Stomach (tissue), 9 donors: ENCODE measurements around the gene AIF1. TPM values are rescaled to one million over a fixed set of nuclear protein-coding genes. Genes with fewer than 3 reads are reported as not detected.

Source experiments
- DNase-seq, 2 donors: peaks; one replicate each; pipeline versions ENCODE4 v3.0.0 to v3.0.0-alpha.2; 2013 to 2019
- H3K27ac ChIP-seq, 5 donors: fragments of 200-600 bp in 4 of 5; sonication (generic) in 4 of 5; one replicate each; pipeline ENCODE4 v1.5.1; 2013 to 2019; ENCODE audit warnings: mild to moderate bottlenecking in 1 of 5, moderate library complexity in 1 of 5
- H3K27me3 ChIP-seq, 3 donors: fragments of 200-600 bp; sonication (generic); one replicate each; pipeline ENCODE4 v1.5.1; 2017 to 2019; ENCODE audit warnings: mixed run types in 1 of 3
- H3K36me3 ChIP-seq, 4 donors: fragments of 200-600 bp; sonication (generic); 1 replicate in 3 of 4; 2 replicates in 1 of 4; pipeline ENCODE4 v1.5.1; 2016 to 2019
- H3K4me1 ChIP-seq, 4 donors: fragments of 200-600 bp; sonication (generic); one replicate each; pipeline ENCODE4 v1.5.1; 2016 to 2019
- H3K4me3 ChIP-seq, 4 donors: fragments of 200-600 bp; sonication (generic) in 3 of 4; one replicate each; pipeline ENCODE4 v1.5.1; 2016 to 2019; ENCODE audit warnings: mild to moderate bottlenecking in 1 of 4
- H3K9me3 ChIP-seq, 4 donors: fragments of 200-600 bp; sonication (generic); one replicate each; pipeline ENCODE4 v1.5.1; 2016 to 2019
- EP300 ChIP-seq: sonication (generic); formaldehyde crosslinking; IDR thresholded peaks from one replicate; pipeline ENCODE4 v1.6.1; 2017; ENCODE audit warnings: antibody characterized with exemption
- POLR2A ChIP-seq, 4 donors: fragments of 450-650 bp; IDR thresholded peaks; one replicate each; pipeline ENCODE4 v1.6.1; 2016; ENCODE audit warnings: antibody characterized with exemption in 4 of 4, control low read depth in 2 of 4, mild to moderate bottlenecking in 1 of 4, moderate library complexity in 1 of 4
- POLR2AphosphoS5 ChIP-seq, 3 donors: sonication (generic); formaldehyde crosslinking; IDR thresholded peaks; one replicate each; pipeline ENCODE4 v1.6.1; 2016; ENCODE audit warnings: antibody characterized with exemption in 3 of 3
- WGBS, 5 donors: extraction: QIAGEN DNeasy Blood & Tissue Kit in 3 of 5; methylation state at CpG; one replicate each; pipeline versions ENCODE4 v1.1.5 to v1.1.7; 2013 to 2018; 5-methylcytosine and 5-hydroxymethylcytosine counted together
- intact Hi-C: fragments of 100-400 bp; cut with DNase I; formaldehyde crosslinking; loops from one replicate; pipeline ENCODE4 v1.15.1; 2023; ENCODE audit warnings: low total_unique reads
- polyA plus RNA-seq, 3 donors: library from polyadenylated mRNA; stranded (reverse); fragments of 200-250 nt; gene quantifications; one replicate each; pipeline ENCODE4 v1.2.3, GENCODE V29; 2013
- small RNA-seq, 4 donors: library from RNA; depleted of rRNA; stranded (forward); fragments of <200 nt; gene quantifications; one replicate each; pipeline ENCODE3, GENCODE V24; 2016
- total RNA-seq, 5 donors: library from RNA; depleted of rRNA; stranded (reverse); fragments of >200 nt; gene quantifications; one replicate each; pipeline versions ENCODE4 v1.1.0 to v1.2.3, GENCODE V29; 2014 to 2016
- TF ChIP-seq, protein P1 (sequence below), 7 experiments: fragments of 450-650 bp in 4 of 7; fragments of 200-600 bp in 3 of 7; sonication (generic) in 3 of 7; IDR thresholded peaks; one replicate each; pipeline ENCODE4 v1.5.1; 2016 to 2019; ENCODE audit warnings: antibody characterized with exemption in 7 of 7, control low read depth in 2 of 7, mild to moderate bottlenecking in 1 of 7
- donor health status: healthy with polysubstance abuse.
- donor health status: Bipolar disorder and iron deficiency.
- donor health status: healthy.

Gene AIF1
- total and polyA plus RNA-seq, 8 donors = 3.2 to 74.2 (median 28.2) TPM; not detected in 1

- 0% methylated on average over 37 to 39 of the region's 39 CpGs for WGBS, 5 donors
- Histone ChIP-seq H3K4me3 (peak within 1 kb of the TSS; percentile 72 to 98 (median 90)), H3K4me1 (peaks cover 34 to 74% (median 62%) of the 10 kb centered on the region in 4 donors), H3K36me3 (peaks cover 37 to 53% (median 51%) of the 10 kb centered on the region in 4 donors), H3K27me3 (no peaks in the 10 kb centered on the region), H3K9me3 (no peaks in the 10 kb centered on the region), H3K27ac (peak within 1 kb of the TSS; percentile 94 to 98 (median 97))
- TF ChIP-seq, protein P1, sequence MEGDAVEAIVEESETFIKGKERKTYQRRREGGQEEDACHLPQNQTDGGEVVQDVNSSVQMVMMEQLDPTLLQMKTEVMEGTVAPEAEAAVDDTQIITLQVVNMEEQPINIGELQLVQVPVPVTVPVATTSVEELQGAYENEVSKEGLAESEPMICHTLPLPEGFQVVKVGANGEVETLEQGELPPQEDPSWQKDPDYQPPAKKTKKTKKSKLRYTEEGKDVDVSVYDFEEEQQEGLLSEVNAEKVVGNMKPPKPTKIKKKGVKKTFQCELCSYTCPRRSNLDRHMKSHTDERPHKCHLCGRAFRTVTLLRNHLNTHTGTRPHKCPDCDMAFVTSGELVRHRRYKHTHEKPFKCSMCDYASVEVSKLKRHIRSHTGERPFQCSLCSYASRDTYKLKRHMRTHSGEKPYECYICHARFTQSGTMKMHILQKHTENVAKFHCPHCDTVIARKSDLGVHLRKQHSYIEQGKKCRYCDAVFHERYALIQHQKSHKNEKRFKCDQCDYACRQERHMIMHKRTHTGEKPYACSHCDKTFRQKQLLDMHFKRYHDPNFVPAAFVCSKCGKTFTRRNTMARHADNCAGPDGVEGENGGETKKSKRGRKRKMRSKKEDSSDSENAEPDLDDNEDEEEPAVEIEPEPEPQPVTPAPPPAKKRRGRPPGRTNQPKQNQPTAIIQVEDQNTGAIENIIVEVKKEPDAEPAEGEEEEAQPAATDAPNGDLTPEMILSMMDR (IDR thresholded peaks at IDR 0.05) = no peak
- TF ChIP-seq POLR2AphosphoS5 (IDR thresholded peaks at IDR 0.05) = peak; percentile 84 to 94 (median 90)
- TF ChIP-seq POLR2A (IDR thresholded peaks at IDR 0.05) = no peak
- no peak for TF ChIP-seq EP300
- DNase-seq = peak; percentile 94 to 98
- intact Hi-C loops = no loop called here
Measured at GRCh38 chr6:31664790-31665500, 49.9 kb downstream of the AIF1 start, which contains the start of gene GPANK1. Gene GPANK1, minus strand, starts transcription at chr6:31664997. Its CDS starts 519 bp downstream, at chr6:31664478.

GRCh38 chr6:31665501-31666336, 50.7 kb downstream of the AIF1 start, which contains the start of gene CSNK2B:
Gene CSNK2B, plus strand, starts transcription at chr6:31666080. Its CDS starts 752 bp downstream, at chr6:31666832.
- TF ChIP-seq POLR2A (IDR thresholded peaks at IDR 0.05) = no peak
- peak; percentile 71 to 95 (median 79) for TF ChIP-seq POLR2AphosphoS5 (IDR thresholded peaks at IDR 0.05)
- TF ChIP-seq EP300 = no peak
- TF ChIP-seq, protein P1 (IDR thresholded peaks at IDR 0.05) = peak in 1 of 7 experiments; percentile 25
- DNase-seq = peak; percentile 99
- peaks cover 34 to 71% (median 57%) of the 10 kb centered on the region in 4 donors for H3K4me1 ChIP-seq
- peak within 1 kb of the TSS; percentile 72 to 98 (median 90) for H3K4me3 ChIP-seq
- peak within 1 kb of the TSS; percentile 94 to 98 (median 97) for H3K27ac ChIP-seq
- 0 to 1% (median 1%) methylated on average over 46 to 63 of the region's 63 CpGs for WGBS, 5 donors
- peaks cover 44 to 61% (median 58%) of the 10 kb centered on the region in 4 donors for H3K36me3 ChIP-seq
- H3K9me3 ChIP-seq = no peaks in the 10 kb centered on the region
- intact Hi-C loops = no loop called here
- no peaks in the 10 kb centered on the region for H3K27me3 ChIP-seq

DNA sequence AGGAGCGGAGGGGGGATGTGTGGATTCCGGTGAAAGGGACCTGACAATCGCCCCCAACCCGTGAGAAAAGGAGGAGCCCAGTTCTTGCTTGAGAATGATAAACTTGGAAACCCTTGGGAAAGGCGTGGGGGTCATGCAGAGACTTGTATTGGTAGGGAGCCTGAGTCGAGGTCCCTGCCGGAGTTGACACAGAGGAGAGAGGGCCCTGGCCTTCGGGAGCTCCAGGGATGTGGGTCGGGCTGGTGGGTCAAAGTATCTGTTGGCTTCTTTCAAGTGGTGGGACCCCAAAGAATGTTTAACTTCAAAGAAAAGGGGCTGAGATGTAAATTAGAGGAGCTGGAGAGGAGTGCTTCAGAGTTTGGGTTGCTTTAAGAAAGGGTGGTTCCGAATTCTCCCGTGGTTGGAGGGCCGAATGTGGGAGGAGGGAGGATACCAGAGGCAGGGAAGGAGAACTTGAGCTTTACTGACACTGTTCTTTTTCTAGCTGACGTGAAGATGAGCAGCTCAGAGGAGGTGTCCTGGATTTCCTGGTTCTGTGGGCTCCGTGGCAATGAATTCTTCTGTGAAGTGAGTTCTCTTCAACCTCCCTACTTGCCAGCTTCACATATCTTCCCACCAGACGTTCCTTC, 51.4 kb downstream of the AIF1 start:
- peak overlapping the region; percentile 72 to 98 (median 90) for H3K4me3 ChIP-seq
- intact Hi-C loops = no loop called here
- DNase-seq = no peak
- H3K9me3 ChIP-seq = no peaks in the 10 kb centered on the region
- peaks cover 27 to 64% (median 50%) of the 10 kb centered on the region in 4 donors for H3K4me1 ChIP-seq
- H3K27ac ChIP-seq = peak overlapping the region; percentile 91 to 98 (median 96)
- H3K36me3 ChIP-seq = peaks cover 51 to 68% (median 66%) of the 10 kb centered on the region in 4 donors
- no peak for TF ChIP-seq POLR2A (IDR thresholded peaks at IDR 0.05)
- no peak for TF ChIP-seq EP300
- TF ChIP-seq POLR2AphosphoS5 (IDR thresholded peaks at IDR 0.05) = no peak
- TF ChIP-seq, protein P1 (IDR thresholded peaks at IDR 0.05) = no peak
- H3K27me3 ChIP-seq = no peaks in the 10 kb centered on the region
- WGBS, 5 donors = 2 to 4% (median 3%) methylated on average over 15 of the region's 15 CpGs

Small RNAs within 50 kb of the gene (small RNA-seq; reads per million reads assigned to genes)
- gene MIR6832 (0 to 0.23 (median 0) reads per million in 4 donors), gene RF00019 (0 reads per million in 4 donors), gene SNORA38 (3.2 to 32.0 (median 10.6) reads per million in 4 donors), gene UQCRHP1 (0 reads per million in 4 donors)

Other genes starting within 250 kb of the AIF1 start
Only the 30 nearest of the 35 such genes appear.
- 1 to 10 TPM in 1 of 5 donors, under 1 TPM in 2, not detected in 2; 0.29 to 1.7 (median 0.89) TPM for gene MICB, start 117.1 kb upstream of the AIF1 start, total RNA-seq
- 1 to 10 TPM in 1 of 3 donors, under 1 TPM in 2; 0.76 to 1.4 (median 0.83) TPM for gene MICB, start 117.1 kb upstream of the AIF1 start, polyA plus RNA-seq
- gene MCCD1, start 86.3 kb upstream of the AIF1 start, total RNA-seq = not detected
- gene MCCD1, start 86.3 kb upstream of the AIF1 start, polyA plus RNA-seq = not detected
- gene DDX39B, start 73.2 kb upstream of the AIF1 start, total RNA-seq = 100 to 1,000 TPM; 198 to 445 (median 248) TPM
- gene DDX39B, start 73.2 kb upstream of the AIF1 start, polyA plus RNA-seq = 100 to 1,000 TPM; 255 to 383 (median 255) TPM
- 1 to 10 TPM in 2 of 5 donors, under 1 TPM in 1, not detected in 2; 0.87 to 4.6 (median 2.3) TPM for gene ATP6V1G2, start 68.6 kb upstream of the AIF1 start, total RNA-seq
- 1 to 10 TPM in 2 of 3 donors, under 1 TPM in 1; 0.98 to 3.7 (median 1.2) TPM for gene ATP6V1G2, start 68.6 kb upstream of the AIF1 start, polyA plus RNA-seq
- 10 to 100 TPM in 4 of 5 donors, under 1 TPM in 1; 0.45 to 51.9 (median 13.6) TPM for gene NFKBIL1, start 67.6 kb upstream of the AIF1 start, total RNA-seq
- gene NFKBIL1, start 67.6 kb upstream of the AIF1 start, polyA plus RNA-seq = 10 to 100 TPM; 23.9 to 45.1 (median 29.9) TPM
- not detected for gene LTA, start 42.9 kb upstream of the AIF1 start, total RNA-seq
- under 1 TPM in 1 of 3 donors, not detected in 2; 0.18 TPM for gene LTA, start 42.9 kb upstream of the AIF1 start, polyA plus RNA-seq
- under 1 TPM in 1 of 5 donors, not detected in 4; 0.58 TPM for gene TNF, start 39.7 kb upstream of the AIF1 start, total RNA-seq
- under 1 TPM in 2 of 3 donors, not detected in 1; 0.28 to 0.31 TPM for gene TNF, start 39.7 kb upstream of the AIF1 start, polyA plus RNA-seq
- gene LTB, start 32.8 kb upstream of the AIF1 start, total RNA-seq = 1 to 10 TPM in 1 of 5 donors, not detected in 4; 4.8 TPM
- gene LTB, start 32.8 kb upstream of the AIF1 start, polyA plus RNA-seq = 10 to 100 TPM in 1 of 3 donors, 1 to 10 TPM in 2; 4.2 to 13.4 (median 9.0) TPM
- gene LST1, start 29.0 kb upstream of the AIF1 start, total RNA-seq = 1 to 10 TPM in 2 of 5 donors, not detected in 3; 2.9 to 6.7 TPM
- gene LST1, start 29.0 kb upstream of the AIF1 start, polyA plus RNA-seq = 10 to 100 TPM in 2 of 3 donors, 1 to 10 TPM in 1; 8.8 to 35.4 (median 26.7) TPM
- gene NCR3, start 22.2 kb upstream of the AIF1 start, total RNA-seq = not detected
- gene NCR3, start 22.2 kb upstream of the AIF1 start, polyA plus RNA-seq = under 1 TPM in 1 of 3 donors, not detected in 2; 0.25 TPM
- gene PRRC2A, start 5.5 kb downstream of the AIF1 start, total RNA-seq = 100 to 1,000 TPM in 3 of 5 donors, 10 to 100 TPM in 2; 49.4 to 125 (median 107) TPM
- gene PRRC2A, start 5.5 kb downstream of the AIF1 start, polyA plus RNA-seq = 100 to 1,000 TPM in 1 of 3 donors, 10 to 100 TPM in 2; 56.4 to 109 (median 80.8) TPM
- gene BAG6, start 37.4 kb downstream of the AIF1 start, total RNA-seq = 100 to 1,000 TPM; 111 to 169 (median 141) TPM
- gene BAG6, start 37.4 kb downstream of the AIF1 start, polyA plus RNA-seq = 100 to 1,000 TPM; 157 to 287 (median 180) TPM
- 1 to 10 TPM in 2 of 5 donors, not detected in 3; 1.3 to 1.9 TPM for gene APOM, start 40.7 kb downstream of the AIF1 start, total RNA-seq
- gene APOM, start 40.7 kb downstream of the AIF1 start, polyA plus RNA-seq = 10 to 100 TPM in 1 of 3 donors, 1 to 10 TPM in 2; 6.4 to 14.2 (median 6.5) TPM
- 10 to 100 TPM; 12.8 to 44.9 (median 32.0) TPM for gene C6orf47, start 45.5 kb downstream of the AIF1 start, total RNA-seq
- 10 to 100 TPM; 10.5 to 16.0 (median 13.0) TPM for gene C6orf47, start 45.5 kb downstream of the AIF1 start, polyA plus RNA-seq
- gene GPANK1, start 49.8 kb downstream of the AIF1 start, total RNA-seq = 10 to 100 TPM in 4 of 5 donors, 1 to 10 TPM in 1; 5.8 to 36.8 (median 10.6) TPM
- 10 to 100 TPM; 13.0 to 17.9 (median 13.4) TPM for gene GPANK1, start 49.8 kb downstream of the AIF1 start, polyA plus RNA-seq
- gene CSNK2B, start 50.8 kb downstream of the AIF1 start, total RNA-seq = 100 to 1,000 TPM in 3 of 5 donors, 10 to 100 TPM in 2; 11.3 to 375 (median 142) TPM
- gene CSNK2B, start 50.8 kb downstream of the AIF1 start, polyA plus RNA-seq = 100 to 1,000 TPM; 152 to 233 (median 181) TPM
- 10 to 100 TPM in 2 of 5 donors, 1 to 10 TPM in 2, not detected in 1; 2.7 to 17.1 (median 10.3) TPM for gene LY6G5B, start 54.7 kb downstream of the AIF1 start, total RNA-seq
- gene LY6G5B, start 54.7 kb downstream of the AIF1 start, polyA plus RNA-seq = 1 to 10 TPM in 2 of 3 donors, under 1 TPM in 1; 0.44 to 4.7 (median 2.1) TPM
- not detected for gene LY6G5C, start 65.8 kb downstream of the AIF1 start, total RNA-seq
- gene LY6G5C, start 65.8 kb downstream of the AIF1 start, polyA plus RNA-seq = 1 to 10 TPM; 1.8 to 4.9 (median 2.7) TPM
- gene ABHD16A, start 88.1 kb downstream of the AIF1 start, total RNA-seq = 100 to 1,000 TPM in 1 of 5 donors, 10 to 100 TPM in 4; 40.9 to 122 (median 49.0) TPM
- 10 to 100 TPM; 15.1 to 48.0 (median 20.4) TPM for gene ABHD16A, start 88.1 kb downstream of the AIF1 start, polyA plus RNA-seq
- not detected for gene LY6G6F, start 91.6 kb downstream of the AIF1 start, total RNA-seq
- not detected for gene LY6G6F, start 91.6 kb downstream of the AIF1 start, polyA plus RNA-seq
- not detected for gene LY6G6D, start 100.1 kb downstream of the AIF1 start, total RNA-seq
- gene LY6G6D, start 100.1 kb downstream of the AIF1 start, polyA plus RNA-seq = not detected
- gene LY6G6C, start 106.5 kb downstream of the AIF1 start, total RNA-seq = not detected
- under 1 TPM in 1 of 3 donors, not detected in 2; 0.90 TPM for gene LY6G6C, start 106.5 kb downstream of the AIF1 start, polyA plus RNA-seq
- not detected for gene MPIG6B, start 108.1 kb downstream of the AIF1 start, total RNA-seq
- under 1 TPM in 1 of 3 donors, not detected in 2; 0.10 TPM for gene MPIG6B, start 108.1 kb downstream of the AIF1 start, polyA plus RNA-seq
- gene DDAH2, start 114.1 kb downstream of the AIF1 start, total RNA-seq = 100 to 1,000 TPM in 2 of 5 donors, 10 to 100 TPM in 3; 33.3 to 133 (median 76.1) TPM
- 10 to 100 TPM; 52.9 to 73.7 (median 57.9) TPM for gene DDAH2, start 114.1 kb downstream of the AIF1 start, polyA plus RNA-seq
- 100 to 1,000 TPM in 4 of 5 donors, 10 to 100 TPM in 1; 33.8 to 381 (median 117) TPM for gene CLIC1, start 121.3 kb downstream of the AIF1 start, total RNA-seq
- 100 to 1,000 TPM; 331 to 597 (median 348) TPM for gene CLIC1, start 121.3 kb downstream of the AIF1 start, polyA plus RNA-seq
- 10 to 100 TPM in 4 of 5 donors, 1 to 10 TPM in 1; 4.1 to 66.4 (median 21.4) TPM for gene MSH5, start 124.8 kb downstream of the AIF1 start, total RNA-seq
- gene MSH5, start 124.8 kb downstream of the AIF1 start, polyA plus RNA-seq = 1 to 10 TPM; 2.9 to 9.3 (median 3.2) TPM
- gene SAPCD1, start 147.4 kb downstream of the AIF1 start, total RNA-seq = 10 to 100 TPM in 2 of 5 donors, 1 to 10 TPM in 2, not detected in 1; 2.7 to 40.8 (median 7.6) TPM
- 1 to 10 TPM; 2.4 to 5.4 (median 2.9) TPM for gene SAPCD1, start 147.4 kb downstream of the AIF1 start, polyA plus RNA-seq
- 10 to 100 TPM in 1 of 5 donors, 1 to 10 TPM in 3, not detected in 1; 4.2 to 18.3 (median 7.5) TPM for gene VWA7, start 162.1 kb downstream of the AIF1 start, total RNA-seq
- 1 to 10 TPM; 1.3 to 1.4 (median 1.4) TPM for gene VWA7, start 162.1 kb downstream of the AIF1 start, polyA plus RNA-seq
- 10 to 100 TPM; 21.6 to 56.5 (median 24.1) TPM for gene VARS1, start 180.5 kb downstream of the AIF1 start, total RNA-seq
- 10 to 100 TPM; 11.0 to 31.8 (median 27.7) TPM for gene VARS1, start 180.5 kb downstream of the AIF1 start, polyA plus RNA-seq
- gene LSM2, start 191.7 kb downstream of the AIF1 start, total RNA-seq = 10 to 100 TPM in 3 of 5 donors, 1 to 10 TPM in 1, not detected in 1; 6.7 to 34.5 (median 11.4) TPM
- 10 to 100 TPM; 45.2 to 55.8 (median 50.4) TPM for gene LSM2, start 191.7 kb downstream of the AIF1 start, polyA plus RNA-seq